GM21515 (cell line): ENCODE results near the gene JAKMIP1.

Source experiments
- ATAC-seq: cut with Tn5 transposase; IDR thresholded peaks from one replicate; pipeline ENCODE4 v1.9.1; 2021; ENCODE audit not compliant: unreplicated experiment

JAKMIP1 gene

GRCh38 chr4:5976431-5976830, 223.9 kb downstream of the JAKMIP1 start:
- ATAC-seq, result no peak
